Suprapubic skin (tissue), 4 donors: ENCODE results near the gene SCUBE1.

ENCODE experiments used
- CTCF ChIP-seq, 2 donors: fragments of 200-600 bp in 1 of 2; fragments of 450-650 bp in 1 of 2; sonication (generic) in 1 of 2; IDR thresholded peaks; one replicate each; pipeline ENCODE4 v1.5.1; 2016 to 2019; ENCODE audit warnings: antibody characterized with exemption in 2 of 2, mild to moderate bottlenecking in 1 of 2, moderate library complexity in 1 of 2
- EP300 ChIP-seq: sonication (generic); formaldehyde crosslinking; IDR thresholded peaks from one replicate; pipeline ENCODE4 v1.6.1; 2017; ENCODE audit warnings: antibody characterized with exemption
- POLR2A ChIP-seq, 2 donors: fragments of 450-650 bp; IDR thresholded peaks; one replicate each; pipeline ENCODE4 v1.6.1; 2017; ENCODE audit warnings: antibody characterized with exemption in 2 of 2, mild to moderate bottlenecking in 2 of 2, moderate library complexity in 2 of 2
- POLR2AphosphoS5 ChIP-seq, 3 donors: sonication (generic); formaldehyde crosslinking; IDR thresholded peaks; one replicate each; pipeline ENCODE4 v1.6.1; 2017; ENCODE audit warnings: antibody characterized with exemption in 3 of 3

GRCh38 chr22:43299736-43300135 is 43.4 kb downstream of the SCUBE1 start:
- TF ChIP-seq CTCF (IDR thresholded peaks at IDR 0.05) (no peak), POLR2A (IDR thresholded peaks at IDR 0.05) (no peak), POLR2AphosphoS5 (IDR thresholded peaks at IDR 0.05) (no peak), EP300 (no peak)
